ENCODE data around the gene SLC39A12. TPM values are rescaled to one million over a fixed set of nuclear protein-coding genes. Genes with fewer than 3 reads are reported as not detected.

The SLC39A12 gene
- total and polyA plus RNA-seq, 2 of the 4 experiments (the other 2 are of a cell fraction) = not detected

GRCh38 chr10:17992266-17992665 is 40.5 kb downstream of the SLC39A12 start:
- dilution Hi-C loops (cut with HindIII; ENCODE audit: low sequenced_read_pairs, unreplicated experiment) (no loop called here), in situ Hi-C loops (cut with MboI; ENCODE audit: low sequenced_read_pairs) (no loop called here), intact Hi-C loops (cut with micrococcal nuclease) (no loop called here)
- no peak overlapping the region for H3K23ac ChIP-seq (ENCODE audit: low read depth, low read length)
- ChIA-PET POLR2A (ENCODE audit: unreplicated experiment) (interaction anchor here (0.7 kb wide), 1 partner anchor 21 kb away, joined by 11 read pairs; no protein-coding TSS in a partner anchor), CTCF (no interaction called here)
- no TSS peak for BruUV-seq (replicated peaks)
- no peak overlapping the region for H3K4me2 ChIP-seq (ENCODE audit: low read depth, low read length)
- no peaks in the 10 kb centered on the region for H3K36me3 ChIP-seq (ENCODE audit: control insufficient read depth, insufficient read depth, low read length)
- H3K9me1 ChIP-seq (ENCODE audit: insufficient read depth, low read length) = no peaks in the 10 kb centered on the region
- H2BK15ac ChIP-seq (ENCODE audit: low read depth, low read length) = no peak overlapping the region
- H3K18ac ChIP-seq (ENCODE audit: low read depth, low read length) = no peak overlapping the region
- H4K8ac ChIP-seq (ENCODE audit: low read depth in 2 of 2, low read length in 2 of 2) = no peak overlapping the region
- H3K56ac ChIP-seq (ENCODE audit: extremely low read depth, insufficient read depth, low read length) = no peak overlapping the region
- H2AK5ac ChIP-seq (ENCODE audit: low read depth, low read length) = no peak overlapping the region
- no peak overlapping the region for H4K91ac ChIP-seq (ENCODE audit: insufficient read depth, low read depth, low read length)
- H3K79me1 ChIP-seq (ENCODE audit: low read depth in 1 of 2, low read length in 2 of 2) = no peaks in the 10 kb centered on the region
- H3K4me1 ChIP-seq (ENCODE audit: control insufficient read depth, insufficient read depth, low read length) = peaks cover 2% of the 10 kb centered on the region; the same call in 1 of the 2 replicates
- no peak overlapping the region for H3K4me3 ChIP-seq (ENCODE audit: insufficient read depth, low read depth, low read length)
- no peaks in the 10 kb centered on the region for H4K20me1 ChIP-seq (ENCODE audit: insufficient read depth, low read length)
- H2BK20ac ChIP-seq (ENCODE audit: low read depth, low read length) = no peak overlapping the region
- no peak overlapping the region for H3K9ac ChIP-seq (ENCODE audit: low read depth, low read length)
- no peak overlapping the region for H3K4ac ChIP-seq (ENCODE audit: low read depth, low read length)
- no peak overlapping the region for H4K5ac ChIP-seq (ENCODE audit: low read depth, low read length)
- no peaks in the 10 kb centered on the region for H3K27me3 ChIP-seq (ENCODE audit: control insufficient read depth, insufficient read depth, low read length)
- no peaks in the 10 kb centered on the region for H3K9me3 ChIP-seq (ENCODE audit: control insufficient read depth, insufficient read depth, low read length)
- no peak overlapping the region for H2AK9ac ChIP-seq (replicated peaks; ENCODE audit: low read depth, low read length, poor library complexity)
- no peak overlapping the region for H3K27ac ChIP-seq (ENCODE audit: insufficient read depth, low read length)
- no peak for DNase-seq
- no peak overlapping the region for H2BK120ac ChIP-seq (ENCODE audit: low read depth, low read length)
- no peak overlapping the region for H3K14ac ChIP-seq (replicated peaks; ENCODE audit: low read depth, low read length)
- TF ChIP-seq RFX5 (IDR thresholded peaks at IDR 0.05; ENCODE audit: low read depth, low read length) (no peak), RCOR1 (IDR thresholded peaks at IDR 0.05; ENCODE audit: insufficient replicate concordance, low read length) (no peak), USF2 (IDR thresholded peaks at IDR 0.05; ENCODE audit: low read depth, low read length) (no peak), NFE2L2 (IDR thresholded peaks at IDR 0.05; ENCODE audit: low read depth, low read length) (no peak), POLR2A (IDR thresholded peaks at IDR 0.05; ENCODE audit: low read depth, low read length) (no peak), RAD21 (IDR thresholded peaks at IDR 0.05; ENCODE audit: low read length) (no peak), MAZ (IDR thresholded peaks at IDR 0.05; ENCODE audit: borderline replicate concordance, low read depth, low read length) (no peak), CTCF (conservative IDR thresholded peaks at IDR 0.05; ENCODE audit: low read depth, low read length) (no peak), MAFK (IDR thresholded peaks at IDR 0.05; ENCODE audit: low read depth, low read length) (no peak), MXI1 (IDR thresholded peaks at IDR 0.05; ENCODE audit: borderline replicate concordance, low read depth, low read length) (no peak), SMC3 (IDR thresholded peaks at IDR 0.05; ENCODE audit: low read depth, low read length) (no peak), CHD1 (IDR thresholded peaks at IDR 0.05; ENCODE audit: low read depth, low read length) (no peak), CEBPB (IDR thresholded peaks at IDR 0.05; ENCODE audit: low read depth, low read length) (no peak), FOS (IDR thresholded peaks at IDR 0.05; ENCODE audit: low read depth, low read length) (no peak), ELK1 (IDR thresholded peaks at IDR 0.05; ENCODE audit: borderline replicate concordance, low read depth, low read length) (no peak), BHLHE40 (IDR thresholded peaks at IDR 0.05; ENCODE audit: low read depth, low read length) (no peak)
- no peak overlapping the region for H2AFZ ChIP-seq (replicated peaks; ENCODE audit: low read length, poor library complexity)
- no peak for ATAC-seq (ENCODE audit: low read depth)
- no peak overlapping the region for H2BK5ac ChIP-seq (ENCODE audit: low read depth, low read length, poor library complexity, severe bottlenecking)
